Fibroblast of villous mesenchyme (primary cell): ENCODE measurements around the gene PGRMC2. TPM values are rescaled to one million over a fixed set of nuclear protein-coding genes. Genes with fewer than 3 reads are reported as not detected.

Source experiments
- DNase-seq: peaks from one replicate; pipeline ENCODE4 v3.0.0-alpha.2; 2010; ENCODE audit warnings: low read depth
- H3K4me3 ChIP-seq: 2 replicates; pipeline ENCODE4 v1.5.1; 2011; ENCODE audit warnings: low read depth, mild to moderate bottlenecking, low read length
- CTCF ChIP-seq: IDR thresholded peaks from 2 replicates; pipeline ENCODE4 v1.5.1; 2012; ENCODE audit warnings: low read depth, mild to moderate bottlenecking, low read length; ENCODE audit not compliant: insufficient read depth
- total RNA-seq: library from RNA; depleted of rRNA; stranded (reverse); fragments of >200 nt; gene quantifications from 2 replicates; pipeline ENCODE4 v1.2.3, GENCODE V29; 2012

Gene PGRMC2
- total RNA-seq, 1 donor, result 60.5 TPM

DNA sequence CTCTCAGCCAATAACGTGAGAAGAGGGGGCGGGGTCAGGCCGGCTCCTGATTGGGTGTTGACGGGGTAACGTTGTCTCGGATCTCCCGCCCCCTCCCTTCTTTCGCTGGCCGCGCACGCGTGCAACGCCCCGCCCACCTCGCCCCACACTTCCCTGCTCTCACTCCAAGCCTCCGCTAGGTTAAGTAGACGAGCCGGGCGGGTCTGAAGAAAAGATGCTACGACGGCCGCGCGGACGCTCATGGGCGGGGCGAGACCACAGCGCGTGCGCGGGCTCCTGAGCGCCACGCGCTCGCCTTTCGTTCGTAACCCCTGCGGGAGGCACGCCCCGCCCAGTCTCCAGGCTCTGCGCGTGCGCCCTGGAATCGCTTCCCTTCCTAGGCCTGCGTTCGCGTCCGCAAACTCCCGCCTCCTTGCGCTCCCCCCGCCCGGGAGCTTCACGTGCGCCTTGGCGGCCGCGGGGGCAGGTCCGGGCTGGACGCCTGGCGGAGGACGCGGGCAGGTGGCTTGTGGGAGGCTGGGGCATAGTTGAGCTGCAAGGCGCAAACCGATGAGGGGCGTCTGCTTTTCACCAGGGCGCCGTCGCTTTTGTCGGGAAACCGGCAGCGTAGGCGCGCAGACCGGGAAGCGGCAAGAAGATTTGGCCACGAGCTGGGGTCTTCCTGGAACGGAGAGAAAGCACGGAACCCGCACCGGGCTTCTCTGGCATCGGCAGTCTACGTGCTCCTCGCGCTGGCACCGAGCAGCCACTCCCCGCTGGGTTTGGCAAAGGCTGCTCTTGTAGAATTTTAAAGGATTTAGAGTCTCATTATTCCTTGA lies 467 bp upstream of the PGRMC2 start:
- peak; percentile 100 for DNase-seq
- TF ChIP-seq CTCF, result peak; percentile 24
- H3K4me3 ChIP-seq, result peak overlapping the region; percentile 89

- peak overlapping the region; percentile 89 for H3K4me3 ChIP-seq
- TF ChIP-seq CTCF, result no peak
- peak; percentile 70 for DNase-seq
Measured at GRCh38 chr4:128286474-128287058, 1.0 kb downstream of the PGRMC2 start.

GRCh38 chr4:128285085-128285997 lies 2.3 kb downstream of the PGRMC2 start:
- DNase-seq, result no peak
- no peak for TF ChIP-seq CTCF
- peak overlapping the region; percentile 89 for H3K4me3 ChIP-seq

DNA sequence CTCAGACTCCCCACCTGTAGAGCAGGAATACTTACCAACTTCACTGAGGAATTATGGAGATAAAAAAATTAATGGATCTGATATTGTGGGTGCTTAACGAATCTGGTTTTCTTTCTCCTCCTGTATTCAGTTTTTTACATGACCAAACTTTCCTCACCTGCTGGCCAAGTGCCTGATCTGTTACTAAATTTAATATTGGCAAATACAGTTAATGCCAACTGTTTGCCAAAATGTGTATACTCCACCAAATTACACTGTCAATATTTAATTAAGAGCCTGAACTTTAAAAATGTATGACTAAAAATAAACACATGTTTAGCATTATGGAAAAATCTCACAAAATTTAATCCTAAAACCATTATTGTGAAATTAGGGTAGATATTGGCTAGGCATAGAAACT lies 3.3 kb downstream of the PGRMC2 start:
- no peak for DNase-seq
- peak overlapping the region; percentile 89 for H3K4me3 ChIP-seq
- no peak for TF ChIP-seq CTCF

GRCh38 chr4:128283071-128283470 lies 4.5 kb downstream of the PGRMC2 start:
- no peak for TF ChIP-seq CTCF
- no peak for DNase-seq
- no peak overlapping the region for H3K4me3 ChIP-seq

DNA sequence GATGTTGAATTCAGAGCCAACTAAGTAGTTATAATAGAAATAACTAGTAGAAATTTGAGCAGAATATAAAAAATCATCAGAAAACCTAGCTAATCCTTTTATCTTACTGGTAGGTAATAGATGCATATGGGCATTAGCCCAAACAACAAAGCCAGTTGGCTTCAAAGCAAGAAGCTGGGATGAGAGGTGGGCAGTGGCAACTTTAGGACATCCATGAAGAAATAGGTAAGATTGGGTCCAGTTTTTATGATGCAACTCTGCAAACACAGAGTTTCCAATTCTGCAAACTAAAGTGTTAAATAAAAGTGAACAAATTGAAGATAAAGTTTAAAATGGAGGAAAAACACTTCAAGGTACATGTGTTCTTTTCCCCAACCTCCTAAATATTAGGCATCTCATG lies 5.1 kb downstream of the PGRMC2 start:
- no peak for TF ChIP-seq CTCF
- H3K4me3 ChIP-seq, result peak overlapping the region; percentile 10
- no peak for DNase-seq
